Inferior parietal cortex (tissue), 1 donor: ENCODE data around the gene RWDD1.
A peak's percentile ranks its signal among the peaks of the same experiment; 100 is the strongest.

Source experiments
- DNase-seq: peaks from one replicate; pipeline ENCODE4 v3.0.0-alpha.2; 2016; ENCODE audit errors: extremely low spot score

Gene RWDD1

GRCh38 chr6:116570856-116571682, at the start of gene RWDD1:
RWDD1 (plus strand) TSS chr6:116571504; CDS start chr6:116571583, 79 bp downstream.
- DNase-seq: peak; percentile 96

DNA sequence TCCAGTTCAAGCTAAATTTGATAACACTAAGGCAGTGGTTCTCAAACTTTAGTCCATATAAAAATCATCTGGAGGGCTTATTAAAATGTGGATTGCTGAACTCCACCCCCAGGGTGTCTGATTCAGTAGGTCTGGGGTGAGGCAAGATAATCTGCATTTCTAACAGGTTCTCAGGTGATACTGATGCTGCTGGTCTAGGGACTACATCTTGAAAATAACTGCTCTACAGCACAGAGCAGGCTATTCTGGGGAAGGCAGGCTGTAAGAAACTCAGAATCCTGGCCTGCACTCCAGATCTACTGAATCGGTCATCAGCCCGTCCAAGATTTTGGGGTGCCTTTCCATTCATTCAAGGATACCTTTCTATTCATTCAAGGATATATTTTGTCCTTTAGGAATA, 48.4 kb upstream of the RWDD1 start:
- no peak for DNase-seq

- no peak for DNase-seq
Measured at GRCh38 chr6:116524236-116524635, 47.1 kb upstream of the RWDD1 start.

DNA sequence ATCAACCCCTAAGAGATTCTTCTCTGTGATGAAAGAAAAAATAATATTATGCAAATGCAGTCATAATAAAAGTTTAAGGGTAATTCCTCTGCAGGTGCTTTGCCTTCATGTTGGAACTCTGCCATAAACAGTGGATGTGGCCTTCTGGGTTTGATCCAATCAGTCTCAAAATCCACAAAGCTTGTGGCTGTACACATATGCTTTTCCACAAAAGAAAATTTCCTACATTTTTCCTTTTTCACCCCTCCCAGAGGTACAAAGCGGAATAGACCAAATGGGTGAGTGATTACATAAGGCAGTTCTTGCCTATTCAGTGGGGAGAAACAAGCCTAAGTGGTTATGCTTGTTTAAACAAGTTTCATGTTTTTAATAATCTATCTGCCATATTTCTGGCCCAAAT, 43.2 kb upstream of the RWDD1 start:
- DNase-seq: no peak

DNA sequence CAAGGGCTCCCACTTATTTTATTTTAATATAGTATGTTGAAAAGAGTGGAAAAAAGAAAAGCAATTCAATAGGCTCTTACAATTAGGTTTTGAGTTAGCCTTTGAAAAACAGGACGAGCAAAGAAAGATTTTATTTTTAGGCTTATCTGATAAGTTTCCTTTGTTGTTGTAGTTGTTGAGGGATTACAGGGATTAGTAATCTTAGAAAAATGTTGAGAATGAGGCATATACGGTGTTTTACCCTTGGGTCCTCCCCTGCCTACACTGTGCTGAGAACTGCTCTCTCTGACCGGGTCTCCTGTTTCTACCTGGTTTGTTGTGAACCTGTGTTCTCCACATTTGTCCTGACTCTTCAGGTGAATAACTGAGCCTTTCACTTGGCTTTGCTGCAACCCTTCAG, 42.5 kb upstream of the RWDD1 start:
- DNase-seq: no peak

DNA sequence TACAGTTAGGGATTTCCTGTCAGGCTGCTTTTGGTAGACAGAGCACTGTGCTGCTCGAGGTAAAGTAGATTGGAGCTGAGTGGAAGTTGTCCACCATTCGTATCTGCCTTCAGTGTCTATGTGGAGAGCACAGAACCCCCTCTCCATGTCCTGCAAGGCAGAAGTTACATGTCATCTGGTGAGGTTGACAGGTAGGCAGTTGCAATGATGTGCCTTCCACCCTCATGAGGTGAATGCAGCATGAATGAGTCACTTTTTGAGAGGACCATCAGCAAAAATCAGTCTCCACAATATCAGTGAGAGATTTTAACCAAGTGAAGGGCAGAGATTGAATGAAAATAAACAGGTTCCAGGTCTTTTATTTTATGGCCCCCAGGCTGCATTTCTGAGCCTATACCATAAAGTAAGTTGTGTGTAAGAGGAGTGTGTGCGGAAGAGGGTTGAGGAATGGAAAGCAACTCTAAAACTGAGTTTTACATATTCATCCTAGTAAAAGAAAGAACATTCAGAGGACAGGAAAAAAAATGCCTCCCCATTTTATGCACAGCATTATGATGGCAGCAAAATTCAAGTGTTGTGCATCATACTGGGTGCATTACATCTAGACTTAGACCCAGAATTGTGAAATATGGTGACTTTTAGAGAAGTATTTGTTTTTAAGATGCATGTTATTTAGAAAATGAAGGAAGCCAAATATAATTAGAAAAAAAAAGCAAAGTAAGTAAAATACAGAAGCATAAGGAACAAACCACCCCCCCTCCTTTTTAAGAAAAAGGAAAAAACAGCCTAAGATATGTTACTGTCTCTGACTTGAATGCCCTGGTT, 41.6 kb upstream of the RWDD1 start:
- no peak for DNase-seq

GRCh38 chr6:116530436-116530835, 40.9 kb upstream of the RWDD1 start:
- DNase-seq: no peak

GRCh38 chr6:116531675-116532570, 39.4 kb upstream of the RWDD1 start:
- peak; percentile 73 for DNase-seq

GRCh38 chr6:116533233-116533957, 37.9 kb upstream of the RWDD1 start:
- DNase-seq: no peak

DNA sequence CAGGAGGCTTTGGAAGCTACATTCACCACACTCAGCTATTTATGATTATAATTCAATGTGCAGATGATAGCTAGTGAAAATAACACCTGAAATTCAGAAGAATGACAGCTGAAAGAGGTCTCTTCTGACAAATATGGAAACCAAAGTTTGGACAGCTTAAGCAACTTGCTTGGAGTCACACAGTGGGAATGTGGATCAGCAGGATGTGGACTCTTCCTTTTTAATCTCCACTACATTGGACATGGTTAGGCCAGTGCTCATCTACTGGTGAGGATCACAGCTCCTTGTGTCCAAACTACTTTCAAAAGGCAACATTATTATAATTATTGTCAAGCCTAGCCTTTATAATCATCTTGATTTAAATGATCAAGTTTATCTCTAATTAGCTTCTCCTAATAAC, 36.2 kb upstream of the RWDD1 start:
- no peak for DNase-seq

DNA sequence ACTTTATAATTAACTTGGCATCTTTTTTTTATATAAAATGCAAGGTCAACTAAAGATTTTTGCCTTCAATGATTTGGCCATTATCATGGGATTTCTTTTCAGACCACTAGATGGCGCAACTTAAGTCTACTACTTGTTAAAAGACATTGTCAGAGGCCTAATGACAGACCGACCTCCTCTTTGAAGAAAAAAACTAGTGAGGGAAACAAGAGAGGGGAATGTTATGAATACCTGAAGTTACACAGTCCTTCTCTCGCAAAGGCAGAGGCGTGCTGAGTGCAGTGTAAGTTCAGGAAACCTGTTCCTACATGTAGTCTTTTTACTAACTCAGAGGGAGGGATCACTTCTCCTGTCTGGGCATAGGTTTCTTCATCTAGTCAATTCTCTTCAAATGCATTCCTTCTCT, 35.1 kb upstream of the RWDD1 start:
- DNase-seq: peak; percentile 74

DNA sequence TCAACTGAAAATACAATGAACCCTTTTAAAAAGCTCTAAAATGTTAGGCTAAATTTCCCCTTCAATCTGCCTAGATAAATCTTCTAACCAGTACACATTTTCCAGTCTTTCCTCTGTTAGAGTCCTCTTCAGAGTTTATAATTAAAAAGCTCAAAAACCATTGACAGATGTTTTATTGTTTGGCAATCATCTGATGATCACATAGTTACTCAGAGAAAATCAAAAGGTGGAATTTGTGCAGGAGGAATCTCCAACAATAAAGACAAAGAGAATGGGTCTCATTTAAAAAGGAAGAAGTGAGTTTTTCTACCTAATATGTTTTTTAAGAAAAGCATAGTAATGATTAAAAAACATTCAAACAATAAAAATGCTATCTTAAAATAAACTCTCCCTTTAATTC, 28.9 kb upstream of the RWDD1 start:
- no peak for DNase-seq

- DNase-seq: no peak
Measured at GRCh38 chr6:116543149-116543548, 28.2 kb upstream of the RWDD1 start.

DNA sequence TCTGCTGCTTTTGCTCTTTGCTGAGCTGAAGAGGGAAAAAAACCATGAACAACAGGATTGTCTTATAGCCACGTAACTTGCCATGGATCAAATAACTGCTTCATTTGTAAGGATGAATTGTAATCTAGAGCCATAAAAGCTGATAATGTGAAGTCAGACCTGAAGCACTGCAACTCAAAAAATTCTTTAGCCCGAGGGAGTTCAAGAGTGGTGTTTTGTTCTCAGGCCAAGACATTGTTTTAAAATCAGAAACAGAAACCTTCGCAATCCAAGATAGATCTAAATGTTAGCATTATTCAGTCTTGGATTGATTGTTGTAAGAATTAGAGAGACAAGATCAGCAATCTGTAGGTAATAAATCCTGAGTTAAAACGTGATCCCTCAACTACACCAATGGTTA, 25.7 kb upstream of the RWDD1 start, which contains the start of gene TRAPPC3L:
TRAPPC3L (minus strand) TSS at position 34 of the 400 bp plus-strand sequence. CDS start 170 bp downstream, outside the sequence.
- DNase-seq: no peak

GRCh38 chr6:116547358-116547757, 23.9 kb upstream of the RWDD1 start:
- no peak for DNase-seq

DNA sequence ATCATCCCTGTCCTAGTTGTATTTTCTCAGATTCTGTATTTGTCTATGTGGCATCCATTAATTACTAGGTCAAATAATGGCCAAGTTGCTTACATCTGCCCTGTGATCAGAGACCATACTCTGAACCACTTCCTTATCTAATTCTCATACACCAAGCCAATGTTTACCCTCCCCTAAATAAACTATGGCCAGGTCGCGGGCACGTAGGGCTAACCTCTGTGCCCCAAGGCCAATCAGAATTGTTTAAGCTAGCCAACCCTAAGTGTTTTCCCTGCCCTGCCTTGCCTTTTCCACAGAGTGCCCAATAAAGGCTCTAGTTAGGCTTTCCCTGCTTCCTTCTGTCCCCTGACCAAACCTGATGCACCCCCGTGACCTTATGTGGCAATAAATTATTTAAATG, 20.5 kb upstream of the RWDD1 start:
- no peak for DNase-seq

- no peak for DNase-seq
Measured at GRCh38 chr6:116553451-116553850, 17.9 kb upstream of the RWDD1 start, which contains the start of gene CALHM4. CALHM4 (plus strand) TSS chr6:116553751; CDS start chr6:116553794, 43 bp downstream.

DNA sequence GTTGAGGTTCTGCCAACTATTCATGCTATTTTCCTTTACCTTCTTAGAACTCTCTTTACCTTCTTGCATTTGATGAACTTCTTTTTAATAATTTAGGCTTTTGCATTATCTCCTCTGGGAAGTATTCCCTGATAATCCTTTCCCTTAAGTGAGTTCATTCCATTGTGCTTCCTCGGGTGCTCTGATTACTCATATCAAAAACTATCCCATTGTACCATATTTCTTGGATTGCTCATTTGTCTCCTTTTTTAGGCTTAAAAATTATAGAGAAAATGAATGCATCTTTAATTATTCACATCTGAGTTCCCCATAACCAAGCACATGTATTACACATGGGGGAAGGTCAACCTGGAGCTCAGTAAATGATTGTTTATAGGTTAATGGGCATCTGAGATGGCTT, 15.2 kb upstream of the RWDD1 start:
- DNase-seq: no peak

- DNase-seq: no peak
Measured at GRCh38 chr6:116556814-116557415, 14.4 kb upstream of the RWDD1 start.

- no peak for DNase-seq
Measured at GRCh38 chr6:116557893-116558292, 13.4 kb upstream of the RWDD1 start.

GRCh38 chr6:116560130-116560529, 11.2 kb upstream of the RWDD1 start:
- no peak for DNase-seq
